HepG2 (cell line): ENCODE measurements around the gene JPT1. TPM values are rescaled to one million over a fixed set of nuclear protein-coding genes. Genes with fewer than 3 reads are reported as not detected.

Source experiments
- ATM ChIP-seq: fragments of 450-650 bp; IDR thresholded peaks from 2 replicates; pipeline ENCODE4 v1.7.1; 2017; ENCODE audit warnings: mild to moderate bottlenecking, borderline replicate concordance
- CEBPG ChIP-seq: IDR thresholded peaks from 2 replicates; pipeline ENCODE4 v1.6.1; 2016
- FIP1L1 ChIP-seq: fragments of 200-400 bp; formaldehyde crosslinking; IDR thresholded peaks from 2 replicates; pipeline ENCODE4 v1.6.1; 2018; ENCODE audit warnings: low read depth, mild to moderate bottlenecking, low read length, moderate library complexity, borderline replicate concordance; ENCODE audit not compliant: insufficient read depth
- GTF2F1 ChIP-seq: fragments of 150-350 bp; IDR thresholded peaks from 2 replicates; pipeline ENCODE4 v1.6.1; 2014; ENCODE audit warnings: low read length
- HIVEP1 ChIP-seq: sonication (generic); formaldehyde crosslinking; IDR thresholded peaks from 2 replicates; pipeline ENCODE4 v1.4.0; 2020; ENCODE audit warnings: mild to moderate bottlenecking, missing genetic modification reagents
- JUN ChIP-seq: sonication (generic); formaldehyde crosslinking; IDR thresholded peaks from 2 replicates; pipeline ENCODE4 v1.4.0; 2020; ENCODE audit warnings: mild to moderate bottlenecking, missing genetic modification reagents
- KLF16 ChIP-seq, 2 experiments: sonication (generic) in 1 of 2; formaldehyde crosslinking in 1 of 2; IDR thresholded peaks; 2 replicates each; pipeline versions ENCODE4 v1.6.1 to v1.8.0; 2016 to 2023; ENCODE audit warnings: missing genetic modification reagents in 2 of 2, missing compliant biosample characterization in 1 of 2
- MLLT10 ChIP-seq: sonication (generic); formaldehyde crosslinking; IDR thresholded peaks from 2 replicates; pipeline ENCODE4 v1.4.0; 2020; ENCODE audit warnings: missing genetic modification reagents
- NR1H2 ChIP-seq: sonication (generic); formaldehyde crosslinking; IDR thresholded peaks from 2 replicates; pipeline ENCODE4 v1.8.1; 2022; ENCODE audit warnings: low read depth, missing genetic modification reagents, borderline replicate concordance
- PHF5A ChIP-seq: IDR thresholded peaks from one replicate; pipeline ENCODE4 v1.6.1; 2018; ENCODE audit warnings: low read depth, missing genetic modification reagents; ENCODE audit not compliant: unreplicated experiment
- RFXAP ChIP-seq: sonication (generic); formaldehyde crosslinking; IDR thresholded peaks from 2 replicates; pipeline ENCODE4 v1.4.0; 2020; ENCODE audit warnings: missing genetic modification reagents, borderline replicate concordance
- SATB2 ChIP-seq: sonication (generic); formaldehyde crosslinking; IDR thresholded peaks from 2 replicates; pipeline ENCODE4 v1.5.0; 2020; ENCODE audit warnings: missing genetic modification reagents
- SRSF9 ChIP-seq: fragments of 200-400 bp; formaldehyde crosslinking; IDR thresholded peaks from 2 replicates; pipeline ENCODE4 v1.6.1; 2018; ENCODE audit warnings: borderline replicate concordance, mild to moderate bottlenecking, low read depth, low read length; ENCODE audit not compliant: insufficient read depth, poor library complexity, severe bottlenecking
- ZBTB7A ChIP-seq: sonication (generic); formaldehyde crosslinking; IDR thresholded peaks from 2 replicates; pipeline ENCODE4 v1.8.0; 2022; ENCODE audit warnings: mild to moderate bottlenecking, missing genetic modification reagents
- ZNF296 ChIP-seq: sonication (generic); formaldehyde crosslinking; conservative IDR thresholded peaks from 2 replicates; pipeline ENCODE4 v1.5.0; 2020; ENCODE audit warnings: mild to moderate bottlenecking, missing genetic modification reagents
- ZNF451 ChIP-seq: sonication (generic); formaldehyde crosslinking; IDR thresholded peaks from 2 replicates; pipeline ENCODE4 v1.5.0; 2020; ENCODE audit warnings: mild to moderate bottlenecking, missing genetic modification reagents
- ZNF709 ChIP-seq: sonication (generic); formaldehyde crosslinking; IDR thresholded peaks from 2 replicates; pipeline ENCODE4 v1.5.0; 2020; ENCODE audit warnings: mild to moderate bottlenecking, missing genetic modification reagents
- polyA plus RNA-seq, 8 experiments: library from polyadenylated mRNA; depleted of rRNA in 3 of 8; stranded (reverse) in 7 of 8; unstranded in 1 of 8; fragments of >200 nt; fragmentation: Illumina TruSeq in 4 of 8; extraction: Trizol in 4 of 8; gene quantifications; 2 replicates each; pipeline versions ENCODE4 v1.2.1 to v1.2.3, GENCODE V29; 2011 to 2016; ENCODE audit warnings: low read depth in 4 of 8, missing spikeins in 1 of 8, mixed read lengths in 1 of 8; ENCODE audit not compliant: insufficient read depth in 1 of 8
- total RNA-seq, 5 experiments: library from RNA; depleted of rRNA; stranded (reverse); fragments of >200 nt; fragmentation: Illumina TruSeq; extraction: Trizol; gene quantifications; 2 replicates each; pipeline ENCODE4 v1.2.3, GENCODE V29; 2016; ENCODE audit warnings: low read depth in 1 of 5
- TF ChIP-seq, protein P1 (sequence below): IDR thresholded peaks from 2 replicates; pipeline ENCODE4 v1.6.1; 2016; ENCODE audit warnings: missing compliant biosample characterization, missing genetic modification reagents, borderline replicate concordance
- TF ChIP-seq, protein P2 (sequence below): sonication (generic); formaldehyde crosslinking; IDR thresholded peaks from 2 replicates; pipeline ENCODE4 v1.4.0; 2020; ENCODE audit warnings: missing genetic modification reagents
- TF ChIP-seq, protein P3 (sequence below): sonication (generic); formaldehyde crosslinking; IDR thresholded peaks from 2 replicates; pipeline ENCODE4 v1.4.0; 2020; ENCODE audit warnings: missing genetic modification reagents
- TF ChIP-seq, protein P4 (sequence below): sonication (generic); formaldehyde crosslinking; IDR thresholded peaks from 2 replicates; pipeline ENCODE4 v1.4.0; 2020; ENCODE audit warnings: missing genetic modification reagents, borderline replicate concordance
- TF ChIP-seq, protein P5 (sequence below): sonication (generic); formaldehyde crosslinking; IDR thresholded peaks from 2 replicates; pipeline ENCODE4 v1.5.1; 2020; ENCODE audit warnings: mild to moderate bottlenecking, missing genetic modification reagents

JPT1 gene
- total and polyA plus RNA-seq, 2 of the 13 experiments (the other 11 are each of a cell fraction or from before 2014, with no cell fraction given) = 43.3 to 256 TPM

- TF ChIP-seq, protein P1, sequence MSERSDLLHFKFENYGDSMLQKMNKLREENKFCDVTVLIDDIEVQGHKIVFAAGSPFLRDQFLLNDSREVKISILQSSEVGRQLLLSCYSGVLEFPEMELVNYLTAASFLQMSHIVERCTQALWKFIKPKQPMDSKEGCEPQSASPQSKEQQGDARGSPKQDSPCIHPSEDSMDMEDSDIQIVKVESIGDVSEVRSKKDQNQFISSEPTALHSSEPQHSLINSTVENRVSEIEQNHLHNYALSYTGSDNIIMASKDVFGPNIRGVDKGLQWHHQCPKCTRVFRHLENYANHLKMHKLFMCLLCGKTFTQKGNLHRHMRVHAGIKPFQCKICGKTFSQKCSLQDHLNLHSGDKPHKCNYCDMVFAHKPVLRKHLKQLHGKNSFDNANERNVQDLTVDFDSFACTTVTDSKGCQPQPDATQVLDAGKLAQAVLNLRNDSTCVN (CRISPR knock-in tag) = 0 out of 2 replicates have a peak, but pooled peaks have one; percentile 42
- 0 out of 2 replicates have a peak, but pooled peaks have one; percentile 14 for TF ChIP-seq CEBPG (CRISPR knock-in tag)
- no peak for TF ChIP-seq MLLT10 (CRISPR knock-in tag)
- TF ChIP-seq PHF5A = peak; percentile 73
- TF ChIP-seq ZBTB7A (CRISPR knock-in tag) = no peak
- TF ChIP-seq, protein P2, sequence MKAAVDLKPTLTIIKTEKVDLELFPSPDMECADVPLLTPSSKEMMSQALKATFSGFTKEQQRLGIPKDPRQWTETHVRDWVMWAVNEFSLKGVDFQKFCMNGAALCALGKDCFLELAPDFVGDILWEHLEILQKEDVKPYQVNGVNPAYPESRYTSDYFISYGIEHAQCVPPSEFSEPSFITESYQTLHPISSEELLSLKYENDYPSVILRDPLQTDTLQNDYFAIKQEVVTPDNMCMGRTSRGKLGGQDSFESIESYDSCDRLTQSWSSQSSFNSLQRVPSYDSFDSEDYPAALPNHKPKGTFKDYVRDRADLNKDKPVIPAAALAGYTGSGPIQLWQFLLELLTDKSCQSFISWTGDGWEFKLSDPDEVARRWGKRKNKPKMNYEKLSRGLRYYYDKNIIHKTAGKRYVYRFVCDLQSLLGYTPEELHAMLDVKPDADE = no peak
- peak; percentile 44; the same call in 1 of the 2 replicates for TF ChIP-seq ZNF451 (CRISPR knock-in tag)
- TF ChIP-seq SRSF9 = no peak
- TF ChIP-seq, protein P3, sequence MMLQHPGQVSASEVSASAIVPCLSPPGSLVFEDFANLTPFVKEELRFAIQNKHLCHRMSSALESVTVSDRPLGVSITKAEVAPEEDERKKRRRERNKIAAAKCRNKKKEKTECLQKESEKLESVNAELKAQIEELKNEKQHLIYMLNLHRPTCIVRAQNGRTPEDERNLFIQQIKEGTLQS (CRISPR knock-in tag) = no peak
- TF ChIP-seq ZNF709 = peak; percentile 72; the same call in 1 of the 2 replicates
- no peak for TF ChIP-seq GTF2F1
- TF ChIP-seq FIP1L1 = no peak
- TF ChIP-seq JUN (CRISPR knock-in tag) = peak; percentile 39; the same call in 1 of the 2 replicates
- no peak for TF ChIP-seq ATM
- no peak for TF ChIP-seq ZNF296
- peak; percentile 22; the same call in 1 of the 2 replicates for TF ChIP-seq RFXAP (CRISPR knock-in tag)
- TF ChIP-seq, protein P4, sequence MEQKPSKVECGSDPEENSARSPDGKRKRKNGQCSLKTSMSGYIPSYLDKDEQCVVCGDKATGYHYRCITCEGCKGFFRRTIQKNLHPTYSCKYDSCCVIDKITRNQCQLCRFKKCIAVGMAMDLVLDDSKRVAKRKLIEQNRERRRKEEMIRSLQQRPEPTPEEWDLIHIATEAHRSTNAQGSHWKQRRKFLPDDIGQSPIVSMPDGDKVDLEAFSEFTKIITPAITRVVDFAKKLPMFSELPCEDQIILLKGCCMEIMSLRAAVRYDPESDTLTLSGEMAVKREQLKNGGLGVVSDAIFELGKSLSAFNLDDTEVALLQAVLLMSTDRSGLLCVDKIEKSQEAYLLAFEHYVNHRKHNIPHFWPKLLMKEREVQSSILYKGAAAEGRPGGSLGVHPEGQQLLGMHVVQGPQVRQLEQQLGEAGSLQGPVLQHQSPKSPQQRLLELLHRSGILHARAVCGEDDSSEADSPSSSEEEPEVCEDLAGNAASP (CRISPR knock-in tag) = 0 out of 2 replicates have a peak, but pooled peaks have one; percentile 21
- TF ChIP-seq, protein P5, sequence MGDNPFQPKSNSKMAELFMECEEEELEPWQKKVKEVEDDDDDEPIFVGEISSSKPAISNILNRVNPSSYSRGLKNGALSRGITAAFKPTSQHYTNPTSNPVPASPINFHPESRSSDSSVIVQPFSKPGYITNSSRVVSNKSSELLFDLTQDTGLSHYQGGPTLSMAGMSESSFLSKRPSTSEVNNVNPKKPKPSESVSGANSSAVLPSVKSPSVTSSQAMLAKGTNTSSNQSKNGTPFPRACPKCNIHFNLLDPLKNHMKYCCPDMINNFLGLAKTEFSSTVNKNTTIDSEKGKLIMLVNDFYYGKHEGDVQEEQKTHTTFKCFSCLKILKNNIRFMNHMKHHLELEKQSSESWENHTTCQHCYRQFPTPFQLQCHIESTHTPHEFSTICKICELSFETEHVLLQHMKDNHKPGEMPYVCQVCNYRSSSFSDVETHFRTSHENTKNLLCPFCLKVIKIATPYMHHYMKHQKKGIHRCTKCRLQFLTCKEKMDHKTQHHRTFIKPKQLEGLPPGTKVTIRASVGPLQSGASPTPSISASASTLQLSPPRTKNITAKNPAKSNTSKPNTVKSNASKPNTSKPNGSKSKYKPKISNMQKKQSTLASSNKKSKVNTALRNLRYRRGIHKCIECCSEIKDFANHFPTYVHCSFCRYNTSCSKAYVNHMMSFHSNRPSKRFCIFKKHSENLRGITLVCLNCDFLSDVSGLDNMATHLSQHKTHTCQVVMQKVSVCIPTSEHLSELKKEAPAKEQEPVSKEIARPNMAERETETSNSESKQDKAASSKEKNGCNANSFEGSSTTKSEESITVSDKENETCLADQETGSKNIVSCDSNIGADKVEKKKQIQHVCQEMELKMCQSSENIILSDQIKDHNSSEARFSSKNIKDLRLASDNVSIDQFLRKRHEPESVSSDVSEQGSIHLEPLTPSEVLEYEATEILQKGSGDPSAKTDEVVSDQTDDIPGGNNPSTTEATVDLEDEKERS (CRISPR knock-in tag) = no peak
- no peak for TF ChIP-seq NR1H2 (CRISPR knock-in tag)
- no peak for TF ChIP-seq SATB2
- peak; percentile 56; the same call in 1 of the 2 replicates for TF ChIP-seq HIVEP1 (CRISPR knock-in tag)
- peak in 1 of 2 experiments; percentile 59; a peak in 1 of 4 replicates for TF ChIP-seq KLF16 (CRISPR knock-in tag; IDR thresholded peaks at IDR 0.05)
These were observed 40.3 kb downstream of the JPT1 start (continued) for GRCh38 chr17:75113798-75114551.
